Measurements from ENCODE around the gene RNU1-4.
"Not testable (repeated sequence)": the region's sequence is repeated elsewhere in the genome, so short reads cannot be mapped to it uniquely, and the experiment has no call there.

RNU1-4 gene

GRCh38 chr1:16770896-16771446 is 30.7 kb downstream of the RNU1-4 start:
- H2BK5ac ChIP-seq (ENCODE audit: low read depth, low read length, poor library complexity); H3K27me3 ChIP-seq (ENCODE audit: insufficient read depth, low read length); H3K23ac ChIP-seq (ENCODE audit: low read length); H2AK5ac ChIP-seq (ENCODE audit: low read length); H3K4me2 ChIP-seq (ENCODE audit: low read length); H3K79me2 ChIP-seq (ENCODE audit: control insufficient read depth, insufficient read depth, low read length, poor library complexity); H3K4me1 ChIP-seq (ENCODE audit: control insufficient read depth in 1 of 2, insufficient read depth in 2 of 2, low read length in 2 of 2); H2BK12ac ChIP-seq (ENCODE audit: low read length); H3K4me3 ChIP-seq (ENCODE audit: low read depth, low read length); H4K12ac ChIP-seq (ENCODE audit: low read depth, low read length); H3K9me3 ChIP-seq (ENCODE audit: insufficient read depth, low read depth, low read length); DNase-seq; H3K18ac ChIP-seq (ENCODE audit: low read length); H2AFZ ChIP-seq (ENCODE audit: insufficient read depth, low read length, poor library complexity); H3K9ac ChIP-seq (ENCODE audit: low read length); H3K14ac ChIP-seq (ENCODE audit: low read length); H3K27ac ChIP-seq (ENCODE audit: low read depth, low read length); H2BK120ac ChIP-seq (ENCODE audit: insufficient read depth, low read length, poor library complexity); H4K8ac ChIP-seq (ENCODE audit: low read depth, low read length); H3K4ac ChIP-seq (ENCODE audit: low read depth, low read length); H3K36me3 ChIP-seq (ENCODE audit: control insufficient read depth in 1 of 2, insufficient read depth in 2 of 2, low read length in 2 of 2); H3K79me1 ChIP-seq (ENCODE audit: low read length); H4K91ac ChIP-seq (ENCODE audit: low read depth, low read length): not testable (repeated sequence)
- no CpG with 5 or more reads among the region's 6 CpGs for WGBS (ENCODE audit: extremely low coverage, insufficient coverage, insufficient read length)

DNA sequence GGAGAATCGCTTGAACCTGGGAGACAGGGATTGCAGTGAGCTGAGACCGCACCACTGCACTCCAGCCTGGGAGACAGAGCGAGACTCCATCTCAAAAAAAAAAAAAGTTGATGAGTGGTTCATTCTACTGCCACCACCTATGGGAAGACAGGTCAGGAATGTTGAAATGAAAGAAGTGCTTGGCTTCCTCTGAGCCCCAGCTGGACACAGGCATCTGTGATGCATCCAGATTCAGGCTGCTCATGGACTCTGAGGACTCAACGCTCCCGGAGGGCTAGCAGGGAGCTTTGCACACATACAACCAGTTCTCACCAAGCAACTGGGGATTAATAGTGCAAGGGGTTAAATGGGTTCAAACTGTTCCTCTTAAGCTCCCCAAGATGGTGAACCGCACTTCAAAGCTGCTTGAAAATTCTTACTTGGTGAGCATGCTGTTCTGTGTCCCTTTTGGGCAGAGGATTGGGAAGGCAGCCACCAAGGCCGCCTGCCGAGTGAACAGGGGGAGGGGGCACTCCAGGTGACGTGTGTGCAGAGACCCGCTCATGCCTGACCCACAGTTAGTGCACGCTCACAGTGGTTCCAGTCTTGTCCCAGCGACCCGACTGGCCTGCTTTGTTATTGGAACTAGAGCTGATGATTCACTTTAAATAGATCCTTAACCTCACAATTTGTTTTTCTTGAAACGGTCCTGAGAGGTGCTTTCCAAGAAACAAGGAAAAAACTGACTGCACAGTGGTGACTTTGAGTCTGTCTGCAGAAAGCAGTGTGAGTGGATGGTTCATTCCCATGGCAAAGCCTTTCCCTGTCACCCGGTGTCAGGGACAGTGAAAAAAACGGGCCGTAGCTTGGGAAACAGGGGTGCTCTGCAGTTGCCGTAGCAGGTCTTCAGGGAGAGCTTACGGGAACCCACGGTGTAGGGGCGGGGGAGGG is 32.2 kb downstream of the RNU1-4 start:
- DNase-seq: peak in 1 of 2 donors; percentile 2
- H3K4me1 ChIP-seq (ENCODE audit: control insufficient read depth in 1 of 2, insufficient read depth in 2 of 2, low read length in 2 of 2); H3K36me3 ChIP-seq (ENCODE audit: control insufficient read depth in 1 of 2, insufficient read depth in 2 of 2, low read length in 2 of 2); H2AFZ ChIP-seq (ENCODE audit: insufficient read depth, low read length, poor library complexity); H3K9me3 ChIP-seq (ENCODE audit: insufficient read depth, low read depth, low read length); H2BK12ac ChIP-seq (ENCODE audit: low read length); H2BK120ac ChIP-seq (ENCODE audit: insufficient read depth, low read length, poor library complexity); H3K18ac ChIP-seq (ENCODE audit: low read length); H3K4me2 ChIP-seq (ENCODE audit: low read length); H3K27ac ChIP-seq (ENCODE audit: low read depth, low read length); H3K9ac ChIP-seq (ENCODE audit: low read length); H3K79me2 ChIP-seq (ENCODE audit: control insufficient read depth, insufficient read depth, low read length, poor library complexity); H3K14ac ChIP-seq (ENCODE audit: low read length); H3K79me1 ChIP-seq (ENCODE audit: low read length); H3K23ac ChIP-seq (ENCODE audit: low read length); H3K4ac ChIP-seq (ENCODE audit: low read depth, low read length); H2BK5ac ChIP-seq (ENCODE audit: low read depth, low read length, poor library complexity); H4K12ac ChIP-seq (ENCODE audit: low read depth, low read length); H2AK5ac ChIP-seq (ENCODE audit: low read length); H4K91ac ChIP-seq (ENCODE audit: low read depth, low read length); H3K27me3 ChIP-seq (ENCODE audit: insufficient read depth, low read length); H3K4me3 ChIP-seq (ENCODE audit: low read depth, low read length); H4K8ac ChIP-seq (ENCODE audit: low read depth, low read length): not testable (repeated sequence)
- WGBS (ENCODE audit: extremely low coverage, insufficient coverage, insufficient read length): no CpG with 5 or more reads among the region's 21 CpGs

GRCh38 chr1:16773205-16773596 is 32.9 kb downstream of the RNU1-4 start:
- not testable (repeated sequence) for H4K91ac ChIP-seq (ENCODE audit: low read depth, low read length); H3K4me1 ChIP-seq (ENCODE audit: control insufficient read depth in 1 of 2, insufficient read depth in 2 of 2, low read length in 2 of 2); H3K9me3 ChIP-seq (ENCODE audit: insufficient read depth, low read depth, low read length); DNase-seq; H3K14ac ChIP-seq (ENCODE audit: low read length); H4K12ac ChIP-seq (ENCODE audit: low read depth, low read length); H2BK12ac ChIP-seq (ENCODE audit: low read length); H3K23ac ChIP-seq (ENCODE audit: low read length); H3K27ac ChIP-seq (ENCODE audit: low read depth, low read length); H3K79me1 ChIP-seq (ENCODE audit: low read length); H2BK5ac ChIP-seq (ENCODE audit: low read depth, low read length, poor library complexity); H2BK120ac ChIP-seq (ENCODE audit: insufficient read depth, low read length, poor library complexity); H3K18ac ChIP-seq (ENCODE audit: low read length); H3K79me2 ChIP-seq (ENCODE audit: control insufficient read depth, insufficient read depth, low read length, poor library complexity); H3K4ac ChIP-seq (ENCODE audit: low read depth, low read length); H3K4me3 ChIP-seq (ENCODE audit: low read depth, low read length); H3K4me2 ChIP-seq (ENCODE audit: low read length); H3K9ac ChIP-seq (ENCODE audit: low read length); H2AK5ac ChIP-seq (ENCODE audit: low read length); H4K8ac ChIP-seq (ENCODE audit: low read depth, low read length); H2AFZ ChIP-seq (ENCODE audit: insufficient read depth, low read length, poor library complexity); H3K27me3 ChIP-seq (ENCODE audit: insufficient read depth, low read length); H3K36me3 ChIP-seq (ENCODE audit: control insufficient read depth in 1 of 2, insufficient read depth in 2 of 2, low read length in 2 of 2)
- no CpG with 5 or more reads among the region's 9 CpGs for WGBS (ENCODE audit: extremely low coverage, insufficient coverage, insufficient read length)

GRCh38 chr1:16773723-16774122 is 33.4 kb downstream of the RNU1-4 start:
- H3K4ac ChIP-seq (ENCODE audit: low read depth, low read length); H3K18ac ChIP-seq (ENCODE audit: low read length); H4K12ac ChIP-seq (ENCODE audit: low read depth, low read length); H2BK120ac ChIP-seq (ENCODE audit: insufficient read depth, low read length, poor library complexity); H4K8ac ChIP-seq (ENCODE audit: low read depth, low read length); H2AFZ ChIP-seq (ENCODE audit: insufficient read depth, low read length, poor library complexity); H2BK12ac ChIP-seq (ENCODE audit: low read length); H3K4me2 ChIP-seq (ENCODE audit: low read length); H4K91ac ChIP-seq (ENCODE audit: low read depth, low read length); H2AK5ac ChIP-seq (ENCODE audit: low read length); DNase-seq; H3K9ac ChIP-seq (ENCODE audit: low read length); H3K4me1 ChIP-seq (ENCODE audit: control insufficient read depth in 1 of 2, insufficient read depth in 2 of 2, low read length in 2 of 2); H3K9me3 ChIP-seq (ENCODE audit: insufficient read depth, low read depth, low read length); H3K4me3 ChIP-seq (ENCODE audit: low read depth, low read length); H3K79me1 ChIP-seq (ENCODE audit: low read length); H3K27ac ChIP-seq (ENCODE audit: low read depth, low read length); H3K27me3 ChIP-seq (ENCODE audit: insufficient read depth, low read length); H3K79me2 ChIP-seq (ENCODE audit: control insufficient read depth, insufficient read depth, low read length, poor library complexity); H3K14ac ChIP-seq (ENCODE audit: low read length); H3K36me3 ChIP-seq (ENCODE audit: control insufficient read depth in 1 of 2, insufficient read depth in 2 of 2, low read length in 2 of 2); H3K23ac ChIP-seq (ENCODE audit: low read length); H2BK5ac ChIP-seq (ENCODE audit: low read depth, low read length, poor library complexity): not testable (repeated sequence)
- WGBS (ENCODE audit: extremely low coverage, insufficient coverage, insufficient read length): no CpG with 5 or more reads among the region's 6 CpGs
